ENCODE measurements around the gene C5orf47. TPM values are rescaled to one million over a fixed set of nuclear protein-coding genes. Genes with fewer than 3 reads are reported as not detected.

C5orf47 gene
- total RNA-seq (not detected), polyA plus RNA-seq (not detected)

- DNase-seq (ENCODE audit: extremely low spot score): no peak
- H3K27ac ChIP-seq (ENCODE audit: low read depth): no peak within 1 kb of the TSS
- H3K36me3 ChIP-seq (ENCODE audit: insufficient read depth): no peaks in the 10 kb centered on the region
- no peaks in the 10 kb centered on the region for H3K4me1 ChIP-seq (ENCODE audit: insufficient read depth)
- WGBS: 95% methylated on average over 51 of the region's 51 CpGs
- H3K4me3 ChIP-seq (ENCODE audit: low read depth, low read length): no peak within 1 kb of the TSS
Observed at GRCh38 chr5:173988554-173989431, at the start of gene C5orf47. Gene C5orf47 (plus strand): TSS chr5:173989170. CDS start chr5:173989264, 94 bp downstream.

GRCh38 chr5:173940269-173940668 is 48.7 kb upstream of the C5orf47 start:
- Histone ChIP-seq H3K4me1 (ENCODE audit: insufficient read depth) (no peaks in the 10 kb centered on the region), H3K36me3 (ENCODE audit: insufficient read depth) (no peaks in the 10 kb centered on the region), H3K4me3 (ENCODE audit: low read depth, low read length) (no peak overlapping the region), H3K27ac (ENCODE audit: low read depth) (no peak overlapping the region)
- no peak for DNase-seq (ENCODE audit: extremely low spot score)
- 85% methylated on average over 2 of the region's 2 CpGs for WGBS

- no peak overlapping the region for H3K27ac ChIP-seq (ENCODE audit: low read depth)
- no peak overlapping the region for H3K4me3 ChIP-seq (ENCODE audit: low read depth, low read length)
- H3K36me3 ChIP-seq (ENCODE audit: insufficient read depth): no peaks in the 10 kb centered on the region
- WGBS: 90% methylated on average over 2 of the region's 2 CpGs
- no peak for DNase-seq (ENCODE audit: extremely low spot score)
- no peaks in the 10 kb centered on the region for H3K4me1 ChIP-seq (ENCODE audit: insufficient read depth)
Observed at GRCh38 chr5:173941102-173941501, 47.9 kb upstream of the C5orf47 start.

- DNase-seq (ENCODE audit: extremely low spot score): no peak
- Histone ChIP-seq H3K36me3 (ENCODE audit: insufficient read depth) (no peaks in the 10 kb centered on the region), H3K4me1 (ENCODE audit: insufficient read depth) (no peaks in the 10 kb centered on the region), H3K4me3 (ENCODE audit: low read depth, low read length) (no peak overlapping the region), H3K27ac (ENCODE audit: low read depth) (no peak overlapping the region)
- WGBS: 76% methylated on average over 9 of the region's 9 CpGs
Observed at GRCh38 chr5:173941758-173942401, 47.1 kb upstream of the C5orf47 start.

- Histone ChIP-seq H3K4me3 (ENCODE audit: low read depth, low read length) (no peak overlapping the region), H3K27ac (ENCODE audit: low read depth) (no peak overlapping the region), H3K4me1 (ENCODE audit: insufficient read depth) (no peaks in the 10 kb centered on the region), H3K36me3 (ENCODE audit: insufficient read depth) (peaks cover 4% of the 10 kb centered on the region)
- DNase-seq (ENCODE audit: extremely low spot score): no peak
- 72% methylated on average over 2 of the region's 2 CpGs for WGBS
Observed at GRCh38 chr5:173944511-173944910, 44.5 kb upstream of the C5orf47 start.

- no peaks in the 10 kb centered on the region for H3K4me1 ChIP-seq (ENCODE audit: insufficient read depth)
- no peak overlapping the region for H3K4me3 ChIP-seq (ENCODE audit: low read depth, low read length)
- no peak for DNase-seq (ENCODE audit: extremely low spot score)
- H3K27ac ChIP-seq (ENCODE audit: low read depth): no peak overlapping the region
- peaks cover 4% of the 10 kb centered on the region for H3K36me3 ChIP-seq (ENCODE audit: insufficient read depth)
- WGBS: 87% methylated on average over 2 of the region's 2 CpGs
Observed at GRCh38 chr5:173945160-173945559, 43.8 kb upstream of the C5orf47 start.

- 96% methylated on average over 2 of the region's 2 CpGs for WGBS
- H3K4me1 ChIP-seq (ENCODE audit: insufficient read depth): no peaks in the 10 kb centered on the region
- peaks cover 4% of the 10 kb centered on the region for H3K36me3 ChIP-seq (ENCODE audit: insufficient read depth)
- DNase-seq (ENCODE audit: extremely low spot score): no peak
- no peak overlapping the region for H3K27ac ChIP-seq (ENCODE audit: low read depth)
- H3K4me3 ChIP-seq (ENCODE audit: low read depth, low read length): no peak overlapping the region
Observed at GRCh38 chr5:173946323-173946722, 42.6 kb upstream of the C5orf47 start.

- H3K36me3 ChIP-seq (ENCODE audit: insufficient read depth): peaks cover 11% of the 10 kb centered on the region
- DNase-seq (ENCODE audit: extremely low spot score): no peak
- H3K4me1 ChIP-seq (ENCODE audit: insufficient read depth): no peaks in the 10 kb centered on the region
- H3K27ac ChIP-seq (ENCODE audit: low read depth): no peak overlapping the region
- WGBS: 44% methylated on average over 2 of the region's 2 CpGs
- H3K4me3 ChIP-seq (ENCODE audit: low read depth, low read length): no peak overlapping the region
Observed at GRCh38 chr5:173950829-173951228, 38.1 kb upstream of the C5orf47 start.

GRCh38 chr5:173953528-173954090 is 35.4 kb upstream of the C5orf47 start:
- H3K4me3 ChIP-seq (ENCODE audit: low read depth, low read length): no peak overlapping the region
- peaks cover 9% of the 10 kb centered on the region for H3K36me3 ChIP-seq (ENCODE audit: insufficient read depth)
- no peak overlapping the region for H3K27ac ChIP-seq (ENCODE audit: low read depth)
- WGBS: 75% methylated on average over 5 of the region's 5 CpGs
- no peak for DNase-seq (ENCODE audit: extremely low spot score)
- no peaks in the 10 kb centered on the region for H3K4me1 ChIP-seq (ENCODE audit: insufficient read depth)

GRCh38 chr5:173954671-173955521 is 34.1 kb upstream of the C5orf47 start:
- H3K4me3 ChIP-seq (ENCODE audit: low read depth, low read length): no peak overlapping the region
- H3K27ac ChIP-seq (ENCODE audit: low read depth): no peak overlapping the region
- no peaks in the 10 kb centered on the region for H3K4me1 ChIP-seq (ENCODE audit: insufficient read depth)
- H3K36me3 ChIP-seq (ENCODE audit: insufficient read depth): peaks cover 9% of the 10 kb centered on the region
- 46% methylated on average over 6 of the region's 6 CpGs for WGBS
- no peak for DNase-seq (ENCODE audit: extremely low spot score)

GRCh38 chr5:173960986-173961385 is 28.0 kb upstream of the C5orf47 start:
- 96% methylated on average over 2 of the region's 2 CpGs for WGBS
- Histone ChIP-seq H3K27ac (ENCODE audit: low read depth) (no peak overlapping the region), H3K4me1 (ENCODE audit: insufficient read depth) (no peaks in the 10 kb centered on the region), H3K4me3 (ENCODE audit: low read depth, low read length) (no peak overlapping the region), H3K36me3 (ENCODE audit: insufficient read depth) (peaks cover under 1% of the 10 kb centered on the region)
- DNase-seq (ENCODE audit: extremely low spot score): no peak

GRCh38 chr5:173961418-173961817 is 27.6 kb upstream of the C5orf47 start:
- Histone ChIP-seq H3K4me3 (ENCODE audit: low read depth, low read length) (no peak overlapping the region), H3K36me3 (ENCODE audit: insufficient read depth) (no peaks in the 10 kb centered on the region), H3K27ac (ENCODE audit: low read depth) (no peak overlapping the region), H3K4me1 (ENCODE audit: insufficient read depth) (no peaks in the 10 kb centered on the region)
- WGBS: 21% methylated on average over 1 of the region's 1 CpG
- no peak for DNase-seq (ENCODE audit: extremely low spot score)

- Histone ChIP-seq H3K4me1 (ENCODE audit: insufficient read depth) (no peaks in the 10 kb centered on the region), H3K27ac (ENCODE audit: low read depth) (no peak overlapping the region), H3K36me3 (ENCODE audit: insufficient read depth) (no peaks in the 10 kb centered on the region), H3K4me3 (ENCODE audit: low read depth, low read length) (no peak overlapping the region)
- WGBS: 86% methylated on average over 3 of the region's 3 CpGs
- no peak for DNase-seq (ENCODE audit: extremely low spot score)
Observed at GRCh38 chr5:173962436-173962972, 26.5 kb upstream of the C5orf47 start.
